ENCODE measurements around the gene KRT37.

GRCh38 chr17:41377546-41377945 lies 46.8 kb downstream of the KRT37 start:
- TF ChIP-seq CTCF (IDR thresholded peaks at IDR 0.05; ENCODE audit: low read depth, low read length) = no peak
- TF ChIP-seq MAX (IDR thresholded peaks at IDR 0.05; ENCODE audit: low read depth, low read length) = no peak
- no peak for TF ChIP-seq POLR2A (IDR thresholded peaks at IDR 0.05; ENCODE audit: extremely low read depth, insufficient read length)
- TF ChIP-seq MYC (IDR thresholded peaks at IDR 0.05; ENCODE audit: low read depth, low read length) = no peak
